Measurements from ENCODE around the gene RNF144B. TPM values are rescaled to one million over a fixed set of nuclear protein-coding genes. Genes with fewer than 3 reads are reported as not detected.
"Not testable (repeated sequence)": the region's sequence is repeated elsewhere in the genome, so short reads cannot be mapped to it uniquely, and the experiment has no call there.

Gene RNF144B
- total RNA-seq, 4 donors from 2014 or later: 8.4 to 47.0 (median 31.9) TPM

GRCh38 chr6:18397701-18398100, 10.6 kb downstream of the RNF144B start:
- peaks cover 80 to 81% of the 10 kb centered on the region in 2 donors for H3K4me1 ChIP-seq
- no peak for TF ChIP-seq POLR2A (IDR thresholded peaks at IDR 0.05)
- TF ChIP-seq, protein P1, sequence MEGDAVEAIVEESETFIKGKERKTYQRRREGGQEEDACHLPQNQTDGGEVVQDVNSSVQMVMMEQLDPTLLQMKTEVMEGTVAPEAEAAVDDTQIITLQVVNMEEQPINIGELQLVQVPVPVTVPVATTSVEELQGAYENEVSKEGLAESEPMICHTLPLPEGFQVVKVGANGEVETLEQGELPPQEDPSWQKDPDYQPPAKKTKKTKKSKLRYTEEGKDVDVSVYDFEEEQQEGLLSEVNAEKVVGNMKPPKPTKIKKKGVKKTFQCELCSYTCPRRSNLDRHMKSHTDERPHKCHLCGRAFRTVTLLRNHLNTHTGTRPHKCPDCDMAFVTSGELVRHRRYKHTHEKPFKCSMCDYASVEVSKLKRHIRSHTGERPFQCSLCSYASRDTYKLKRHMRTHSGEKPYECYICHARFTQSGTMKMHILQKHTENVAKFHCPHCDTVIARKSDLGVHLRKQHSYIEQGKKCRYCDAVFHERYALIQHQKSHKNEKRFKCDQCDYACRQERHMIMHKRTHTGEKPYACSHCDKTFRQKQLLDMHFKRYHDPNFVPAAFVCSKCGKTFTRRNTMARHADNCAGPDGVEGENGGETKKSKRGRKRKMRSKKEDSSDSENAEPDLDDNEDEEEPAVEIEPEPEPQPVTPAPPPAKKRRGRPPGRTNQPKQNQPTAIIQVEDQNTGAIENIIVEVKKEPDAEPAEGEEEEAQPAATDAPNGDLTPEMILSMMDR (IDR thresholded peaks at IDR 0.05 in 4 of 5, conservative IDR thresholded peaks at IDR 0.05 in 1 of 5): no peak

GRCh38 chr6:18398225-18398624, 11.1 kb downstream of the RNF144B start:
- Histone ChIP-seq H3K27ac (peak overlapping the region; percentile 47 to 74 (median 72)), H3K36me3 (peaks cover 0 to 25% of the 10 kb centered on the region in 2 donors), H3K4me1 (peaks cover 80% of the 10 kb centered on the region in 2 donors)
- intact Hi-C loops (cut with DNase I; ENCODE audit: low total_unique reads); in situ Hi-C loops (cut with MboI; ENCODE audit: low sequenced_read_pairs in 4 of 4); H3K4me3 ChIP-seq; H3K27me3 ChIP-seq; ATAC-seq; DNase-seq; H3K9me3 ChIP-seq: not testable (repeated sequence)

More at GRCh38 chr6:18397701-18398100, 10.6 kb downstream of the RNF144B start:
- peak overlapping the region; percentile 47 to 74 (median 72) for H3K27ac ChIP-seq
- H3K36me3 ChIP-seq: peaks cover 0 to 24% of the 10 kb centered on the region in 2 donors
- no peak overlapping the region for H3K4me3 ChIP-seq
- H3K9me3 ChIP-seq: no peaks in the 10 kb centered on the region
- no peaks in the 10 kb centered on the region for H3K27me3 ChIP-seq
- in situ Hi-C loops (cut with MboI; ENCODE audit: low sequenced_read_pairs in 4 of 4) (no loop called here), intact Hi-C loops (cut with DNase I; ENCODE audit: low total_unique reads) (no loop called here)
- ATAC-seq (peak; percentile 27 to 39), DNase-seq (peak in 1 of 2 donors; percentile 40)

DNA sequence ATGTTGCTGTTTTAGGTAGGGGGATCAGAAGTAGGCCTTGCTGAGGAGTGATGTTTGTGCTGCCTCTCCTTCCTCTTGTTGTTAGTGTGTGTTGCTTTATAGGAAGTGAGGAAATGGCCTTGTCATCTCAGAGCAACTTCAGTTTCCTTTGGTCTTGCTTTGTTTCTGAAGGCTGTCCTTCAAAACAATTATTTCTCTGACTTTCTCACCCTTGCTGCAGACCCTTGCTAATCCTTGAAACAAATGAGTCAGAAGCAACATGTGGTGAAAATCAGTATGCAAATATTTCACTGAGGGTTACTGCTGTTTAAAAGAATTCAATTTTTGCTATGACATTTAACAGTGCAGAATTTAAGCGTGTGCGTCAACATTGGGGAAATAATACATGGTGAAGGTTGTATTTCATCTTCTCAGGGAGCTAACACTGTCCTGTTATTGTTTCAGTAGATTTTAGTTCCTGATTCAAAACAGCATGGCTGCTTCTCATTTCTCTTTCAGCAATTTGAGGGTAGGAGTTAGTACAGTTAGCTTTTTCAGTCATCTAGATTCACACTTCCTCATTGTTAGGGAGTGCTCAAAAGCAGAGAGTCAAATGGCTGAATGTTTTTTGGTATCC, 13.8 kb downstream of the RNF144B start:
- intact Hi-C loops (cut with DNase I; ENCODE audit: low total_unique reads): no loop called here
- DNase-seq (no peak), ATAC-seq (no peak)
- in situ Hi-C loops (cut with MboI; ENCODE audit: low sequenced_read_pairs in 4 of 4): no loop called here
- Histone ChIP-seq H3K36me3 (peaks cover 0 to 25% of the 10 kb centered on the region in 2 donors), H3K4me3 (no peak overlapping the region), H3K27me3 (no peaks in the 10 kb centered on the region), H3K4me1 (peaks cover 77 to 81% of the 10 kb centered on the region in 2 donors), H3K9me3 (no peaks in the 10 kb centered on the region), H3K27ac (peak overlapping the region; percentile 74 to 93 (median 80))
- no peak for TF ChIP-seq POLR2A (IDR thresholded peaks at IDR 0.05)
- TF ChIP-seq, protein P1 (IDR thresholded peaks at IDR 0.05 in 4 of 5, conservative IDR thresholded peaks at IDR 0.05 in 1 of 5): no peak

DNA sequence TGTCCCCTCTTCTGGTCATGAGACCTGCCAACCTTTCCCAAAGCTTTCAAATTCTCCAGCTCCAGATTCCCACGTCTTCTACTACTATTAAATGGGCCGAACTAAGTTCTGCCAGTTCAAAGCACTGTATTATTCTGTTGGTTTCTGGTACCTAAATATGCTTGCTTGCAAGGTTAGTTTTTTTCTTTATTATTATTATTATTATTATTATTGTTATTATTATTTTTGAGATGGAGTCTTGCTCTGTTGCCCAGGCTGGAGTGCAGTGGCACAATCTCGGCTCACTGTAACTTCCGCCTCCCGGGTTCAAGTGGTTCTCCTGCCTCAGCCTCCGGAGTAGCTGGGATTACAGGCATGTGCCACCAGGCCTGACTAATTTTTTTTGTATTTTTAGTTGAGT, 17.8 kb downstream of the RNF144B start:
- in situ Hi-C loops (cut with MboI; ENCODE audit: low sequenced_read_pairs in 4 of 4); H3K4me3 ChIP-seq; H3K27me3 ChIP-seq; intact Hi-C loops (cut with DNase I; ENCODE audit: low total_unique reads); DNase-seq; H3K9me3 ChIP-seq; ATAC-seq: not testable (repeated sequence)
- Histone ChIP-seq H3K27ac (peak overlapping the region; percentile 83 to 93 (median 86)), H3K4me1 (peaks cover 58 to 65% of the 10 kb centered on the region in 2 donors), H3K36me3 (peaks cover 0 to 23% of the 10 kb centered on the region in 2 donors)

- DNase-seq (no peak), ATAC-seq (peak; percentile 38 to 77)
- Histone ChIP-seq H3K4me3 (no peak overlapping the region), H3K27me3 (no peaks in the 10 kb centered on the region), H3K4me1 (peaks cover 58 to 67% of the 10 kb centered on the region in 2 donors), H3K27ac (peak overlapping the region; percentile 83 to 93 (median 86)), H3K9me3 (no peaks in the 10 kb centered on the region), H3K36me3 (peaks cover 0 to 15% of the 10 kb centered on the region in 2 donors)
- TF ChIP-seq POLR2A (IDR thresholded peaks at IDR 0.05): no peak
- TF ChIP-seq, protein P1 (IDR thresholded peaks at IDR 0.05 in 4 of 5, conservative IDR thresholded peaks at IDR 0.05 in 1 of 5): no peak
- intact Hi-C loops (cut with DNase I; ENCODE audit: low total_unique reads): no loop called here
- in situ Hi-C loops (cut with MboI; ENCODE audit: low sequenced_read_pairs in 4 of 4): no loop called here
These were observed 18.5 kb downstream of the RNF144B start for GRCh38 chr6:18405477-18406293.
